K562 (cell line): ENCODE results near the gene ARMC8. TPM values are rescaled to one million over a fixed set of nuclear protein-coding genes. Genes with fewer than 3 reads are reported as not detected.

Experiments
- ATAC-seq: fragments of 200-7000 bp; cut with Tn5 transposase; 3 replicates; pipeline ENCODE4 v1.9.1; 2020; ENCODE audit warnings: moderate library complexity
- BruUV-seq: library from RNA; stranded (reverse); fragments of 400-500 nt; replicated peaks from 2 replicates; lab custom pipeline; 2021; lab: Mats Ljungman, UMichigan
- CTCF ChIA-PET: fragments of 300-600 bp; formaldehyde crosslinking; extraction: SDS; loops from one replicate; lab custom pipeline; 2021; ENCODE audit warnings: low intra/inter-chr PET ratio; lab: Yijun Ruan, JAX
- POLR2A ChIA-PET: fragments of 300-600, 350-650 bp; sonication (Branson Sonifier 250); formaldehyde crosslinking; extraction: SDS; loops from one replicate; lab custom pipeline; 2021; ENCODE audit warnings: antibody characterized with exemption, inconsistent platforms; lab: Yijun Ruan, JAX
- DNase-seq, 4 experiments: peaks; one replicate each; pipeline versions ENCODE4 v3.0.0 to v3.0.0-alpha.2; 2011 to 2018; ENCODE audit warnings: low spot score in 3 of 4, mixed read lengths in 3 of 4; ENCODE audit errors: extremely low read depth in 1 of 4
- FAIRE-seq: peaks from 2 replicates; lab custom pipeline; 2011; peaks lifted over from hg19 to GRCh38; lab: Jason Lieb, UNC
- H2AFZ ChIP-seq: 2 replicates; pipeline ENCODE4 v1.6.0; 2011; ENCODE audit warnings: low read depth, low read length, control low read depth, inconsistent platforms
- H3K27ac ChIP-seq: fragments of 200-600 bp; 3 replicates; pipeline ENCODE4 v1.8.0; 2011; ENCODE audit warnings: low read depth, mild to moderate bottlenecking, control low read depth, inconsistent platforms, low read length, moderate library complexity, mixed read lengths; ENCODE audit errors: extremely low read depth
- H3K27me3 ChIP-seq, 2 experiments: fragments of 300-600 bp in 1 of 2; 2 replicates in 1 of 2; 3 replicates in 1 of 2; pipeline versions ENCODE4 v1.6.0 to v1.8.0; 2011; ENCODE audit warnings: inconsistent platforms in 2 of 2, low read length in 2 of 2, mild to moderate bottlenecking in 1 of 2, mixed read lengths in 1 of 2, moderate library complexity in 1 of 2; ENCODE audit not compliant: control insufficient read depth in 2 of 2, insufficient read depth in 2 of 2
- H3K36me3 ChIP-seq: fragments of 300-600 bp; 3 replicates; pipeline ENCODE4 v1.8.0; 2011; ENCODE audit warnings: mild to moderate bottlenecking, low read length, inconsistent platforms; ENCODE audit not compliant: control insufficient read depth, insufficient read depth
- H3K4me1 ChIP-seq, 2 experiments: fragments of 200-600 bp in 1 of 2; replicated peaks in 1 of 2; 2 replicates in 1 of 2; 3 replicates in 1 of 2; pipeline versions ENCODE4 v1.5.1 to v1.8.0; 2011; ENCODE audit warnings: inconsistent platforms in 2 of 2, low read length in 2 of 2, mild to moderate bottlenecking in 1 of 2, mixed read lengths in 1 of 2, moderate library complexity in 1 of 2; ENCODE audit not compliant: control insufficient read depth in 2 of 2, insufficient read depth in 2 of 2
- H3K4me2 ChIP-seq: 2 replicates; pipeline ENCODE4 v1.6.1; 2011; ENCODE audit warnings: low read length, control low read depth, inconsistent platforms, mixed read lengths; ENCODE audit not compliant: insufficient read depth
- H3K4me3 ChIP-seq: fragments of 200-600 bp; sonication (generic), shearing (Covaris generic); 2 replicates; pipeline ENCODE4 v1.5.1; 2016; ENCODE audit warnings: control low read depth, inconsistent platforms
- H3K79me2 ChIP-seq: fragments of 200-600 bp; 3 replicates; pipeline ENCODE4 v1.8.0; 2011; ENCODE audit warnings: low read length, inconsistent platforms; ENCODE audit not compliant: control insufficient read depth, insufficient read depth
- H3K9ac ChIP-seq, 2 experiments: 2 replicates each; pipeline versions ENCODE4 v1.6.0 to v1.6.1; 2011; ENCODE audit warnings: low read depth in 2 of 2, low read length in 2 of 2, control low read depth in 1 of 2, inconsistent platforms in 1 of 2, mild to moderate bottlenecking in 1 of 2, mixed read lengths in 1 of 2; ENCODE audit not compliant: insufficient read depth in 1 of 2
- H3K9me1 ChIP-seq: one replicate; pipeline ENCODE4 v1.6.0; 2011; ENCODE audit warnings: inconsistent platforms, mild to moderate bottlenecking, low read length, moderate library complexity; ENCODE audit not compliant: control insufficient read depth, insufficient read depth
- H3K9me3 ChIP-seq: replicated peaks from 2 replicates; pipeline ENCODE4 v1.5.1; 2011; ENCODE audit warnings: low read depth, low read length, inconsistent platforms; ENCODE audit not compliant: control insufficient read depth, insufficient read depth
- H4K20me1 ChIP-seq: replicated peaks from 2 replicates; pipeline ENCODE4 v1.6.1; 2011; ENCODE audit warnings: low read length, inconsistent platforms, mixed read lengths; ENCODE audit not compliant: control insufficient read depth, insufficient read depth
- CBFA2T2 ChIP-seq: fragments of 450-650 bp; conservative IDR thresholded peaks from 2 replicates; pipeline ENCODE4 v1.6.1; 2017; ENCODE audit warnings: mild to moderate bottlenecking
- EP300 ChIP-seq: IDR thresholded peaks from 2 replicates; pipeline ENCODE4 v1.6.1; 2012; ENCODE audit warnings: low read length, improper control_type of control experiment
- HMG20B ChIP-seq: fragments of 250-450 bp; sonication (Bioruptor Pico); IDR thresholded peaks from 2 replicates; pipeline ENCODE4 v1.5.0; 2021; ENCODE audit warnings: mild to moderate bottlenecking
- JUN ChIP-seq, 2 experiments: sonication (generic) in 1 of 2; formaldehyde crosslinking in 1 of 2; IDR thresholded peaks; 2 replicates each; pipeline versions ENCODE4 v1.6.1 to v1.8.0; 2012 to 2022; ENCODE audit warnings: borderline replicate concordance in 2 of 2, mild to moderate bottlenecking in 2 of 2, improper control_type of control experiment in 1 of 2, low read depth in 1 of 2, low read length in 1 of 2, missing genetic modification reagents in 1 of 2
- OTX1 ChIP-seq: fragments of 450-650 bp; formaldehyde crosslinking; IDR thresholded peaks from 2 replicates; pipeline ENCODE4 v1.4.0; 2022; ENCODE audit warnings: mild to moderate bottlenecking
- RBM34 ChIP-seq: fragments of 200-400 bp; formaldehyde crosslinking; IDR thresholded peaks from 2 replicates; pipeline ENCODE4 v1.6.1; 2018; ENCODE audit warnings: low read length, borderline replicate concordance; ENCODE audit not compliant: insufficient read depth
- TEAD1 ChIP-seq, 2 experiments: fragments of 450-650 bp in 1 of 2; sonication (generic) in 1 of 2; formaldehyde crosslinking; IDR thresholded peaks; 2 replicates each; pipeline versions ENCODE4 v1.4.0 to v1.8.0; 2020 to 2022; ENCODE audit warnings: mild to moderate bottlenecking in 2 of 2, missing genetic modification reagents in 1 of 2
- TGIF2 ChIP-seq: sonication (generic); formaldehyde crosslinking; IDR thresholded peaks from 2 replicates; pipeline ENCODE4 v1.8.1; 2022; ENCODE audit warnings: mild to moderate bottlenecking, missing genetic modification reagents, moderate library complexity
- ZNF445 ChIP-seq: fragments of 250-450 bp; sonication (Bioruptor Pico); IDR thresholded peaks from 2 replicates; pipeline ENCODE4 v1.4.0; 2020; ENCODE audit warnings: low read depth, mild to moderate bottlenecking, moderate library complexity
- ZNF830 ChIP-seq: fragments of 250-450 bp; sonication (Bioruptor Pico); IDR thresholded peaks from 2 replicates; pipeline ENCODE4 v1.5.0; 2021; ENCODE audit warnings: mild to moderate bottlenecking
- WGBS: fragments of 100-300 bp; shearing (Covaris generic); methylation state at CpG from one replicate; pipeline ENCODE4 v1.1.6; 2016; ENCODE audit warnings: low coverage, mixed read lengths; ENCODE audit not compliant: insufficient coverage; ENCODE audit errors: missing lambda C conversion rate; 5-methylcytosine and 5-hydroxymethylcytosine counted together
- in situ Hi-C: fragments of 300-500 bp; cut with MboI; formaldehyde crosslinking; loops from 4 replicates; pipeline ENCODE4 v1.15.0; 2018; ENCODE audit warnings: inconsistent platforms, mixed read lengths
- intact Hi-C: fragments of 100-400 bp; cut with micrococcal nuclease; formaldehyde crosslinking; loops from 2 replicates; pipeline ENCODE4 v1.14.2; 2022
- polyA plus RNA-seq, 8 experiments: library from polyadenylated mRNA; depleted of rRNA in 4 of 8; stranded (reverse) in 5 of 8; unstranded in 3 of 8; fragments of >200 nt; fragmentation: Nextera tagmentation in 2 of 8; fragmentation: Illumina TruSeq in 1 of 8; extraction: Ambion mirVana in 2 of 8; extraction: Trizol in 1 of 8; gene quantifications; 2 replicates each; pipeline versions ENCODE4 v1.2.1 to v1.2.3, GENCODE V29; 2011 to 2014; ENCODE audit warnings: inconsistent platforms in 1 of 8, missing spikeins in 1 of 8
- total RNA-seq, 7 experiments: library from RNA; depleted of rRNA in 6 of 7; stranded (reverse); fragments of >200 nt in 6 of 7; fragmentation: Illumina TruSeq in 2 of 7; extraction: Trizol in 2 of 7; gene quantifications; 2 replicates each; pipeline versions ENCODE4 v1.2.1 to v1.2.3, GENCODE V29; 2011 to 2021; ENCODE audit warnings: low replicate concordance in 1 of 7
- TF ChIP-seq, protein P1 (sequence below): fragments of 200-800 bp; sonication (Bioruptor generic); IDR thresholded peaks from 2 replicates; pipeline ENCODE4 v1.6.1; 2017; ENCODE audit warnings: missing genetic modification characterization, missing compliant biosample characterization
- TF ChIP-seq, protein P2 (sequence below), 2 experiments: fragments of 200-800 bp in 1 of 2; sonication (Bioruptor generic) in 1 of 2; sonication (generic) in 1 of 2; formaldehyde crosslinking in 1 of 2; IDR thresholded peaks in 1 of 2; conservative IDR thresholded peaks in 1 of 2; 2 replicates each; pipeline versions ENCODE4 v1.5.0 to v1.6.1; 2016 to 2020; ENCODE audit warnings: missing compliant biosample characterization in 1 of 2, missing genetic modification characterization in 1 of 2, missing genetic modification reagents in 1 of 2

The ARMC8 gene
- total and polyA plus RNA-seq, 9 of the 15 experiments (the other 6 are each of a cell fraction or from before 2014, with no cell fraction given) = 22.4 to 76.1 (median 37.3) TPM

DNA sequence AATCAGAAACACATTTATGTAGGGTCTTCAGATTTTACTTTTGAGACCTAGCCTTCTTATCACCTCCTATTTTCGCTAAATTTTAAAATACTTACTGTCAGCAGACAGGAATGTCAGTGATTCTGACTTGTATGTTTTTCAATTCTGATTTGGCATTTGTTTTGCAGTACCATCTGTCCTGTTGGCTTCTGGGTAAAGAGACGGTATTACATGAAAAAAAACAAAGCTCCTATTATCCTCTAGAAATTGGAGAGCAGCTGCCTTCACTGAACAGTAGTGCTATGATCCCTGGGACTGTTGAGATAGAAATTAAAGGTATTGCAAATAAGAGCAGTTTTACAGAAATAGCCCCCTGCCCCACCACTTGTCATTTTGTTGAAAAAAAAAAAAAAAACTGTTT is 8.4 kb downstream of the ARMC8 start:
- Histone ChIP-seq H3K79me2 (peaks cover 90% of the 10 kb centered on the region), H4K20me1 (peaks cover 12% of the 10 kb centered on the region), H3K9me3 (no peaks in the 10 kb centered on the region), H3K9me1 (no peaks in the 10 kb centered on the region), H3K36me3 (peaks cover 32% of the 10 kb centered on the region), H3K9ac (no peak overlapping the region), H3K4me1 (peaks cover 9 to 18% of the 10 kb centered on the region in 2 experiments), H2AFZ (no peak overlapping the region), H3K27ac (no peak overlapping the region), H3K27me3 (no peaks in the 10 kb centered on the region), H3K4me3 (no peak overlapping the region), H3K4me2 (no peak overlapping the region)
- ATAC-seq (no peak), DNase-seq (no peak), FAIRE-seq (no peak)
- BruUV-seq = no TSS peak
- in situ Hi-C loops = no loop called here
- CTCF ChIA-PET = no interaction called here
- POLR2A ChIA-PET = no interaction called here
- 79% methylated on average over 2 of the region's 2 CpGs for WGBS
- no peak for TF ChIP-seq JUN (IDR thresholded peaks at IDR 0.05; ENCODE audit: borderline replicate concordance, low read depth, low read length)
- TF ChIP-seq JUN (CRISPR knock-in tag; IDR thresholded peaks at IDR 0.05; ENCODE audit: borderline replicate concordance) = no peak
- TF ChIP-seq, protein P1, sequence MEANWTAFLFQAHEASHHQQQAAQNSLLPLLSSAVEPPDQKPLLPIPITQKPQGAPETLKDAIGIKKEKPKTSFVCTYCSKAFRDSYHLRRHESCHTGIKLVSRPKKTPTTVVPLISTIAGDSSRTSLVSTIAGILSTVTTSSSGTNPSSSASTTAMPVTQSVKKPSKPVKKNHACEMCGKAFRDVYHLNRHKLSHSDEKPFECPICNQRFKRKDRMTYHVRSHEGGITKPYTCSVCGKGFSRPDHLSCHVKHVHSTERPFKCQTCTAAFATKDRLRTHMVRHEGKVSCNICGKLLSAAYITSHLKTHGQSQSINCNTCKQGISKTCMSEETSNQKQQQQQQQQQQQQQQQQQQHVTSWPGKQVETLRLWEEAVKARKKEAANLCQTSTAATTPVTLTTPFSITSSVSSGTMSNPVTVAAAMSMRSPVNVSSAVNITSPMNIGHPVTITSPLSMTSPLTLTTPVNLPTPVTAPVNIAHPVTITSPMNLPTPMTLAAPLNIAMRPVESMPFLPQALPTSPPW = no peak
- TF ChIP-seq EP300 = no peak
- no peak for TF ChIP-seq RBM34
- TF ChIP-seq ZNF830 (CRISPR knock-in tag) = no peak
- no peak for TF ChIP-seq TGIF2
- TF ChIP-seq OTX1 (CRISPR knock-in tag) = no peak
- no peak for TF ChIP-seq TEAD1 (CRISPR knock-in tag; IDR thresholded peaks at IDR 0.05)
- TF ChIP-seq CBFA2T2 = no peak
- no peak for TF ChIP-seq ZNF445 (CRISPR knock-in tag)
- TF ChIP-seq, protein P2, sequence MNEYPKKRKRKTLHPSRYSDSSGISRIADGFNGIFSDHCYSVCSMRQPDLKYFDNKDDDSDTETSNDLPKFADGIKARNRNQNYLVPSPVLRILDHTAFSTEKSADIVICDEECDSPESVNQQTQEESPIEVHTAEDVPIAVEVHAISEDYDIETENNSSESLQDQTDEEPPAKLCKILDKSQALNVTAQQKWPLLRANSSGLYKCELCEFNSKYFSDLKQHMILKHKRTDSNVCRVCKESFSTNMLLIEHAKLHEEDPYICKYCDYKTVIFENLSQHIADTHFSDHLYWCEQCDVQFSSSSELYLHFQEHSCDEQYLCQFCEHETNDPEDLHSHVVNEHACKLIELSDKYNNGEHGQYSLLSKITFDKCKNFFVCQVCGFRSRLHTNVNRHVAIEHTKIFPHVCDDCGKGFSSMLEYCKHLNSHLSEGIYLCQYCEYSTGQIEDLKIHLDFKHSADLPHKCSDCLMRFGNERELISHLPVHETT (CRISPR knock-in tag; conservative IDR thresholded peaks at IDR 0.05 in 1 of 2, IDR thresholded peaks at IDR 0.05 in 1 of 2) = no peak
- no peak for TF ChIP-seq HMG20B (CRISPR knock-in tag)
- intact Hi-C loops = no loop called here
